Caco-2 (cell line): ENCODE data around the gene TCHH. TPM values are rescaled to one million over a fixed set of nuclear protein-coding genes. Genes with fewer than 3 reads are reported as not detected.

Experiments used
- BruUV-seq: library from RNA; stranded (reverse); fragments of 400-500 nt; replicated peaks from 2 replicates; lab custom pipeline; 2021; lab: Mats Ljungman, UMichigan
- CTCF ChIA-PET: fragments of 300-600 bp; sonication (Branson Sonifier 250); formaldehyde crosslinking; loops from one replicate; lab custom pipeline; 2022; ENCODE audit warnings: antibody characterized with exemption; lab: Charles Lee
- POLR2A ChIA-PET: fragments of 300-600 bp; sonication (Branson Sonifier 250); formaldehyde crosslinking; loops from one replicate; lab custom pipeline; 2022; ENCODE audit warnings: antibody characterized with exemption; lab: Charles Lee
- DNase-seq, 2 experiments: peaks; one replicate each; pipeline versions ENCODE4 v3.0.0 to v3.0.0-alpha.2; 2020 to 2022
- H3K27me3 ChIP-seq: replicated peaks from 2 replicates; pipeline ENCODE4 v1.6.0; 2011; ENCODE audit warnings: low read length; ENCODE audit not compliant: control insufficient read depth, insufficient read depth
- H3K36me3 ChIP-seq: 2 replicates; pipeline ENCODE4 v1.5.1; 2011; ENCODE audit warnings: low read length; ENCODE audit not compliant: control insufficient read depth, insufficient read depth
- H3K4me1 ChIP-seq: fragments of 250-450 bp; sonication (Bioruptor Pico); 2 replicates; pipeline ENCODE4 v1.5.1; 2020; ENCODE audit warnings: mild to moderate bottlenecking
- H3K4me3 ChIP-seq: 2 replicates; pipeline ENCODE4 v1.5.1; 2011; ENCODE audit warnings: low read depth, mild to moderate bottlenecking, control low read depth, low read length
- H3K9me3 ChIP-seq: fragments of 250-450 bp; sonication (Bioruptor Pico); 2 replicates; pipeline ENCODE4 v1.5.1; 2020; ENCODE audit warnings: mild to moderate bottlenecking, moderate library complexity
- H3K27ac Mint-ChIP-seq: one replicate; pipeline ENCODE4 v1.8.0; 2022; ENCODE audit warnings: mixed read lengths; ENCODE audit not compliant: unreplicated experiment
- H3K27me3 Mint-ChIP-seq: one replicate; pipeline ENCODE4 v1.8.0; 2022; ENCODE audit warnings: mixed read lengths; ENCODE audit not compliant: insufficient read depth, unreplicated experiment
- H3K36me3 Mint-ChIP-seq: one replicate; pipeline ENCODE4 v1.8.0; 2022; ENCODE audit warnings: mild to moderate bottlenecking, mixed read lengths; ENCODE audit not compliant: insufficient read depth, unreplicated experiment
- H3K4me1 Mint-ChIP-seq: one replicate; pipeline ENCODE4 v1.8.0; 2022; ENCODE audit warnings: low read depth, mixed read lengths; ENCODE audit not compliant: unreplicated experiment
- H3K4me3 Mint-ChIP-seq: one replicate; pipeline ENCODE4 v1.8.0; 2022; ENCODE audit warnings: mild to moderate bottlenecking, moderate library complexity, mixed read lengths; ENCODE audit not compliant: unreplicated experiment
- H3K9me3 Mint-ChIP-seq: one replicate; pipeline ENCODE4 v1.8.0; 2022; ENCODE audit warnings: mixed read lengths; ENCODE audit not compliant: unreplicated experiment
- intact Hi-C: fragments of 100-400 bp; cut with micrococcal nuclease; formaldehyde crosslinking; loops from one replicate; pipeline ENCODE4 v1.10.0; 2022; ENCODE audit not compliant: unreplicated experiment
- total RNA-seq: library from RNA; stranded (reverse); gene quantifications from 2 replicates; pipeline ENCODE4 v1.2.3, GENCODE V29; 2022
- TF ChIP-seq, protein P1 (sequence below), 2 experiments: fragments of 200-600 bp in 1 of 2; IDR thresholded peaks; 1 replicate in 1 of 2; 2 replicates in 1 of 2; pipeline versions ENCODE4 v1.5.1 to v1.8.0; 2011 to 2022; ENCODE audit warnings: antibody characterized with exemption in 1 of 2, control low read depth in 1 of 2, inconsistent platforms in 1 of 2, low read depth in 1 of 2, low read length in 1 of 2, mild to moderate bottlenecking in 1 of 2, moderate library complexity in 1 of 2; ENCODE audit not compliant: insufficient read depth in 1 of 2, severe bottlenecking in 1 of 2, unreplicated experiment in 1 of 2

TCHH gene
- total RNA-seq, 1 experiment from 2014 or later = 0.54 TPM

GRCh38 chr1:152104854-152105253, 10.4 kb downstream of the TCHH start:
- Histone ChIP-seq H3K9me3 (no peaks in the 10 kb centered on the region), H3K4me3 (no peak overlapping the region), H3K36me3 (no peaks in the 10 kb centered on the region), H3K4me1 (peaks cover 13% of the 10 kb centered on the region), H3K27me3 (peaks cover 7% of the 10 kb centered on the region)
- intact Hi-C loops = no loop called here
- Mint-ChIP-seq H3K27me3 (peaks cover 17% of the 10 kb centered on the region), H3K9me3 (no peaks in the 10 kb centered on the region), H3K36me3 (peaks cover 10% of the 10 kb centered on the region), H3K4me3 (no peak overlapping the region), H3K27ac (no peak overlapping the region), H3K4me1 (peaks cover 10% of the 10 kb centered on the region)
- DNase-seq = no peak
- ChIA-PET POLR2A (no interaction called here), CTCF (no interaction called here)
- BruUV-seq = no TSS peak
- TF ChIP-seq, protein P1, sequence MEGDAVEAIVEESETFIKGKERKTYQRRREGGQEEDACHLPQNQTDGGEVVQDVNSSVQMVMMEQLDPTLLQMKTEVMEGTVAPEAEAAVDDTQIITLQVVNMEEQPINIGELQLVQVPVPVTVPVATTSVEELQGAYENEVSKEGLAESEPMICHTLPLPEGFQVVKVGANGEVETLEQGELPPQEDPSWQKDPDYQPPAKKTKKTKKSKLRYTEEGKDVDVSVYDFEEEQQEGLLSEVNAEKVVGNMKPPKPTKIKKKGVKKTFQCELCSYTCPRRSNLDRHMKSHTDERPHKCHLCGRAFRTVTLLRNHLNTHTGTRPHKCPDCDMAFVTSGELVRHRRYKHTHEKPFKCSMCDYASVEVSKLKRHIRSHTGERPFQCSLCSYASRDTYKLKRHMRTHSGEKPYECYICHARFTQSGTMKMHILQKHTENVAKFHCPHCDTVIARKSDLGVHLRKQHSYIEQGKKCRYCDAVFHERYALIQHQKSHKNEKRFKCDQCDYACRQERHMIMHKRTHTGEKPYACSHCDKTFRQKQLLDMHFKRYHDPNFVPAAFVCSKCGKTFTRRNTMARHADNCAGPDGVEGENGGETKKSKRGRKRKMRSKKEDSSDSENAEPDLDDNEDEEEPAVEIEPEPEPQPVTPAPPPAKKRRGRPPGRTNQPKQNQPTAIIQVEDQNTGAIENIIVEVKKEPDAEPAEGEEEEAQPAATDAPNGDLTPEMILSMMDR (IDR thresholded peaks at IDR 0.05; ENCODE audit: insufficient read depth in 1 of 2, low read depth in 1 of 2, low read length in 1 of 2, severe bottlenecking in 1 of 2, unreplicated experiment in 1 of 2) = no peak

DNA sequence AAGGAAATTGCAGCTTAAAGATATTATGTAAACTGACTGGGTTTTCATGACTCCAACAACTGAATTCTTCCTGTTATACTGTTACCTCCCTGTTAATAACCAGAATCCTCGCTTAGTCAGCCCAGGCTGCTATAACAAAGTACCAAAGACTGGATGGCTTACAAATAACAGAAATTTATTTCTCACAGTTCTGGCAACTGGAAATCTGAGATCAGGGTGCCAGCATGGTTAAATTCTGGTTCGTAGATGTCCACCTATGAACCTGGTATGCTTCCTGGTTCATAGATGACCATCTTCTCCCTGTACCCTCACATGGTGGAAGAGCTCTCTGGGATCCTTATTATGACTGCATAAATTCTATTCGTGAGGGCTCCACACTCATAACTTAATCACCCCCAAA, 18.3 kb downstream of the TCHH start:
- intact Hi-C loops = no loop called here

GRCh38 chr1:152089014-152089674, 26.1 kb downstream of the TCHH start, which contains the start of gene TCHHL1:
TCHHL1 (minus strand) TSS chr1:152089064; CDS start chr1:152088143, 921 bp downstream.
- peaks cover 7% of the 10 kb centered on the region for H3K27me3 Mint-ChIP-seq
- Histone ChIP-seq H3K27me3 (no peaks in the 10 kb centered on the region), H3K4me3 (no peak within 1 kb of the TSS), H3K36me3 (no peaks in the 10 kb centered on the region), H3K9me3 (no peaks in the 10 kb centered on the region), H3K4me1 (no peaks in the 10 kb centered on the region)
- POLR2A ChIA-PET = no interaction called here
- no peak within 1 kb of the TSS for H3K4me3 Mint-ChIP-seq
- TF ChIP-seq, protein P1 (IDR thresholded peaks at IDR 0.05; ENCODE audit: insufficient read depth in 1 of 2, low read depth in 1 of 2, low read length in 1 of 2, severe bottlenecking in 1 of 2, unreplicated experiment in 1 of 2) = no peak
- no peak within 1 kb of the TSS for H3K27ac Mint-ChIP-seq
- no peaks in the 10 kb centered on the region for H3K9me3 Mint-ChIP-seq
- no peaks in the 10 kb centered on the region for H3K4me1 Mint-ChIP-seq
- DNase-seq = no peak
- CTCF ChIA-PET = no interaction called here
- intact Hi-C loops = no loop called here
- no peaks in the 10 kb centered on the region for H3K36me3 Mint-ChIP-seq
- no TSS peak for BruUV-seq

More for the DNA sequence above, 18.3 kb downstream of the TCHH start:
- BruUV-seq = no TSS peak
- H3K4me1 ChIP-seq = no peaks in the 10 kb centered on the region
- no peaks in the 10 kb centered on the region for H3K9me3 Mint-ChIP-seq
- ChIA-PET POLR2A (no interaction called here), CTCF (no interaction called here)
- H3K4me1 Mint-ChIP-seq = no peaks in the 10 kb centered on the region
- no peak overlapping the region for H3K4me3 Mint-ChIP-seq
- H3K36me3 ChIP-seq = no peaks in the 10 kb centered on the region
- H3K9me3 ChIP-seq = no peaks in the 10 kb centered on the region
- TF ChIP-seq, protein P1 (IDR thresholded peaks at IDR 0.05; ENCODE audit: insufficient read depth in 1 of 2, low read depth in 1 of 2, low read length in 1 of 2, severe bottlenecking in 1 of 2, unreplicated experiment in 1 of 2) = no peak
- H3K27ac Mint-ChIP-seq = no peak overlapping the region
- no peaks in the 10 kb centered on the region for H3K36me3 Mint-ChIP-seq
- no peak overlapping the region for H3K4me3 ChIP-seq
- DNase-seq = no peak
- H3K27me3 Mint-ChIP-seq = peaks cover 24% of the 10 kb centered on the region
- H3K27me3 ChIP-seq = no peaks in the 10 kb centered on the region
